ENCODE results near the gene GYG1.

- TF ChIP-seq EP300 (IDR thresholded peaks at IDR 0.05), result no peak
- TF ChIP-seq CTCF (IDR thresholded peaks at IDR 0.05), result no peak
- no peak for TF ChIP-seq POLR2A (IDR thresholded peaks at IDR 0.05)
Observed at GRCh38 chr3:149061776-149062175, 70.4 kb downstream of the GYG1 start.

All from tibial nerve (tissue), 4 donors.